HepG2 (cell line): Measurements from ENCODE around the gene CRYAB. TPM values are rescaled to one million over a fixed set of nuclear protein-coding genes. Genes with fewer than 3 reads are reported as not detected.
A peak's percentile ranks its signal among the peaks of the same experiment; 100 is the strongest.

Experiments
- AGO1 ChIP-seq: fragments of 200-400 bp; formaldehyde crosslinking; IDR thresholded peaks from 2 replicates; pipeline ENCODE4 v1.6.1; 2017; ENCODE audit warnings: mild to moderate bottlenecking, low read depth, low read length, moderate library complexity; ENCODE audit not compliant: poor library complexity, severe bottlenecking
- ISX ChIP-seq: sonication (generic); formaldehyde crosslinking; conservative IDR thresholded peaks from 2 replicates; pipeline ENCODE4 v1.5.0; 2020; ENCODE audit warnings: missing genetic modification reagents
- JUN ChIP-seq: sonication (generic); formaldehyde crosslinking; IDR thresholded peaks from 2 replicates; pipeline ENCODE4 v1.4.0; 2020; ENCODE audit warnings: mild to moderate bottlenecking, missing genetic modification reagents
- NR2F6 ChIP-seq, 2 experiments: IDR thresholded peaks; 2 replicates each; pipeline ENCODE4 v1.6.1; 2016; ENCODE audit warnings: antibody characterized with exemption in 1 of 2, mild to moderate bottlenecking in 1 of 2
- PLRG1 ChIP-seq: fragments of 450-650 bp; conservative IDR thresholded peaks from 2 replicates; pipeline ENCODE4 v1.6.1; 2016
- POLR2A ChIP-seq, 2 experiments: IDR thresholded peaks; 2 replicates each; pipeline ENCODE4 v1.6.1; 2011; ENCODE audit warnings: low read depth in 2 of 2, low read length in 2 of 2, mild to moderate bottlenecking in 1 of 2, moderate library complexity in 1 of 2; ENCODE audit not compliant: insufficient read depth in 1 of 2
- RBAK ChIP-seq: sonication (generic); formaldehyde crosslinking; IDR thresholded peaks from 2 replicates; pipeline ENCODE4 v1.5.1; 2020; ENCODE audit warnings: mild to moderate bottlenecking, missing genetic modification reagents
- SP140L ChIP-seq: sonication (generic); formaldehyde crosslinking; IDR thresholded peaks from 2 replicates; pipeline ENCODE4 v1.4.0; 2020; ENCODE audit warnings: missing genetic modification reagents, borderline replicate concordance
- ZFP36L2 ChIP-seq: sonication (generic); formaldehyde crosslinking; IDR thresholded peaks from 2 replicates; pipeline ENCODE4 v1.4.0; 2020; ENCODE audit warnings: missing genetic modification reagents
- ZNF121 ChIP-seq: sonication (generic); formaldehyde crosslinking; IDR thresholded peaks from 2 replicates; pipeline ENCODE4 v1.5.0; 2020; ENCODE audit warnings: mild to moderate bottlenecking, missing genetic modification reagents
- ZNF292 ChIP-seq: sonication (generic); formaldehyde crosslinking; IDR thresholded peaks from 2 replicates; pipeline ENCODE4 v1.8.1; 2022; ENCODE audit warnings: mild to moderate bottlenecking, low read depth, missing genetic modification reagents, borderline replicate concordance
- ZNF296 ChIP-seq: sonication (generic); formaldehyde crosslinking; conservative IDR thresholded peaks from 2 replicates; pipeline ENCODE4 v1.5.0; 2020; ENCODE audit warnings: mild to moderate bottlenecking, missing genetic modification reagents
- polyA plus RNA-seq, 8 experiments: library from polyadenylated mRNA; depleted of rRNA in 3 of 8; stranded (reverse) in 7 of 8; unstranded in 1 of 8; fragments of >200 nt; fragmentation: Illumina TruSeq in 4 of 8; extraction: Trizol in 4 of 8; gene quantifications; 2 replicates each; pipeline versions ENCODE4 v1.2.1 to v1.2.3, GENCODE V29; 2011 to 2016; ENCODE audit warnings: low read depth in 4 of 8, missing spikeins in 1 of 8, mixed read lengths in 1 of 8; ENCODE audit not compliant: insufficient read depth in 1 of 8
- total RNA-seq, 5 experiments: library from RNA; depleted of rRNA; stranded (reverse); fragments of >200 nt; fragmentation: Illumina TruSeq; extraction: Trizol; gene quantifications; 2 replicates each; pipeline ENCODE4 v1.2.3, GENCODE V29; 2016; ENCODE audit warnings: low read depth in 1 of 5
- TF ChIP-seq, protein P1 (sequence below): sonication (generic); formaldehyde crosslinking; IDR thresholded peaks from 2 replicates; pipeline ENCODE4 v1.5.1; 2020; ENCODE audit warnings: mild to moderate bottlenecking, missing genetic modification reagents, borderline replicate concordance
- TF ChIP-seq, protein P2 (sequence below): sonication (generic); formaldehyde crosslinking; IDR thresholded peaks from 2 replicates; pipeline ENCODE4 v1.8.0; 2022; ENCODE audit warnings: mild to moderate bottlenecking, missing genetic modification reagents, moderate library complexity
- TF ChIP-seq, protein P3 (sequence below): IDR thresholded peaks from 2 replicates; pipeline ENCODE4 v1.6.1; 2016; ENCODE audit warnings: low read depth, borderline replicate concordance
- TF ChIP-seq, protein P4 (sequence below): sonication (generic); formaldehyde crosslinking; IDR thresholded peaks from 2 replicates; pipeline ENCODE4 v1.9.0; 2021; ENCODE audit warnings: missing genetic modification reagents, mild to moderate bottlenecking, borderline replicate concordance
- TF ChIP-seq, protein P5 (sequence below): sonication (generic); formaldehyde crosslinking; conservative IDR thresholded peaks from 2 replicates; pipeline ENCODE4 v1.4.0; 2020; ENCODE audit warnings: missing genetic modification reagents

Gene CRYAB
- total and polyA plus RNA-seq, 2 of the 13 experiments (the other 11 are each of a cell fraction or from before 2014, with no cell fraction given) = 0.55 to 1.1 TPM

DNA sequence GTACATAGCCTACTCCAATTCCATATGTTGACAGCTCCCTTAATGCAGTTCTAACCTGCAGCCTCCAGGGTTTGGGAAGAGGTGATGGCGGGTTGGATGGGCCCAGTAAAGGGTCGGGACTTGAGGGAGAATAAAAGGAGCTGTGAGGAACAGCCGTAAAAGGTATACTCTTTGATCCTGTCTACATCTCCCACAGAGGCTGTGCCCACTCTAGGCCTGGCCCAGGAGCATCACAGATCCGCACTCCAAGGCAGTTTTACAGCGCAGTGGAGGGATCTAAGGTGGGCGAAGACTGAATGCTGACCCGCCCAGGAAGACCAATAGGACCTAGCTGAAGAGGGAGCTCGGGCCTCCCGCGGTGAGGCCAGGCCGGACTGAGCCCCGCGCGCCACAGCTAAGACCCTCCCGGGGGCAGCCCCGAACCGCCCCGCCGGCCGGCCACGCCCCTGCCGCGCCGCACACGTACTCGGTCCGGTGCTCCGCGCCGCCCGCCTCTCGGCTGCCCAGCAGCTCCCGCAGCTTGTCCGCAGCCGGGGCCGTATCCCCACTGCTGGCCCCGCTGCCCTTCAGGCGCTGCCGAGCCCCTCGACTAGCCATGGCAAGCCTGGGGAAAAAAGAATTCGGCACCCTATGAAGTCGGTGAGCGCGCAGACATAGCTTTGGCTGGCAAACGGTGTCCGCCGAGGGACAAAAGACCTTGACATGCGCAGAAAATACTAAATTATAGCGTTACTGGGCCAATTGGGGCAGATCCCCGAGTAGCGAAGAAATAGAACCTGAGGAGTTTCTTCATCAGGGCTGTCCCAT lies 40.5 kb downstream of the CRYAB start, which contains the start of gene ALG9 (continued):
- no peak for TF ChIP-seq NR2F6 (IDR thresholded peaks at IDR 0.05)
- TF ChIP-seq NR2F6 (CRISPR knock-in tag; IDR thresholded peaks at IDR 0.05) = 0 out of 2 replicates have a peak, but pooled peaks have one; percentile 2
- TF ChIP-seq, protein P1, sequence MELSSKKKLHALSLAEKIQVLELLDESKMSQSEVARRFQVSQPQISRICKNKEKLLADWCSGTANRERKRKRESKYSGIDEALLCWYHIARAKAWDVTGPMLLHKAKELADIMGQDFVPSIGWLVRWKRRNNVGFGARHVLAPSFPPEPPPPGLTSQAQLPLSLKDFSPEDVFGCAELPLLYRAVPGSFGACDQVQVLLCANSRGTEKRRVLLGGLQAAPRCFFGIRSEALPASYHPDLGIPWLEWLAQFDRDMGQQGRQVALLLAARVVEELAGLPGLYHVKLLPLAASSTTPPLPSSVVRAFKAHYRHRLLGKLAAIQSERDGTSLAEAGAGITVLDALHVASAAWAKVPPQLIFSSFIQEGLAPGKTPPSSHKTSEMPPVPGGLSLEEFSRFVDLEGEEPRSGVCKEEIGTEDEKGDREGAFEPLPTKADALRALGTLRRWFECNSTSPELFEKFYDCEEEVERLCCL (CRISPR knock-in tag) = no peak
- no peak for TF ChIP-seq AGO1
- TF ChIP-seq POLR2A (IDR thresholded peaks at IDR 0.05; ENCODE audit: insufficient read depth in 1 of 2, low read depth in 2 of 2, low read length in 2 of 2) = peak; percentile 57 to 62
- no peak for TF ChIP-seq ISX
- no peak for TF ChIP-seq RBAK (CRISPR knock-in tag)
- TF ChIP-seq, protein P2, sequence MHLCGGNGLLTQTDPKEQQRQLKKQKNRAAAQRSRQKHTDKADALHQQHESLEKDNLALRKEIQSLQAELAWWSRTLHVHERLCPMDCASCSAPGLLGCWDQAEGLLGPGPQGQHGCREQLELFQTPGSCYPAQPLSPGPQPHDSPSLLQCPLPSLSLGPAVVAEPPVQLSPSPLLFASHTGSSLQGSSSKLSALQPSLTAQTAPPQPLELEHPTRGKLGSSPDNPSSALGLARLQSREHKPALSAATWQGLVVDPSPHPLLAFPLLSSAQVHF = no peak
- TF ChIP-seq, protein P3, sequence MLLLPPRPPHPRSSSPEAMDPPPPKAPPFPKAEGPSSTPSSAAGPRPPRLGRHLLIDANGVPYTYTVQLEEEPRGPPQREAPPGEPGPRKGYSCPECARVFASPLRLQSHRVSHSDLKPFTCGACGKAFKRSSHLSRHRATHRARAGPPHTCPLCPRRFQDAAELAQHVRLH (CRISPR knock-in tag) = no peak
- TF ChIP-seq, protein P4, sequence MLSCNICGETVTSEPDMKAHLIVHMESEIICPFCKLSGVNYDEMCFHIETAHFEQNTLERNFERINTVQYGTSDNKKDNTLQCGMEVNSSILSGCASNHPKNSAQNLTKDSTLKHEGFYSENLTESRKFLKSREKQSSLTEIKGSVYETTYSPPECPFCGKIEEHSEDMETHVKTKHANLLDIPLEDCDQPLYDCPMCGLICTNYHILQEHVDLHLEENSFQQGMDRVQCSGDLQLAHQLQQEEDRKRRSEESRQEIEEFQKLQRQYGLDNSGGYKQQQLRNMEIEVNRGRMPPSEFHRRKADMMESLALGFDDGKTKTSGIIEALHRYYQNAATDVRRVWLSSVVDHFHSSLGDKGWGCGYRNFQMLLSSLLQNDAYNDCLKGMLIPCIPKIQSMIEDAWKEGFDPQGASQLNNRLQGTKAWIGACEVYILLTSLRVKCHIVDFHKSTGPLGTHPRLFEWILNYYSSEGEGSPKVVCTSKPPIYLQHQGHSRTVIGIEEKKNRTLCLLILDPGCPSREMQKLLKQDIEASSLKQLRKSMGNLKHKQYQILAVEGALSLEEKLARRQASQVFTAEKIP (CRISPR knock-in tag) = no peak
- TF ChIP-seq PLRG1 = no peak
- no peak for TF ChIP-seq ZFP36L2 (CRISPR knock-in tag)
- TF ChIP-seq ZNF121 = peak; percentile 63; the same call in 1 of the 2 replicates
- TF ChIP-seq JUN = no peak
- no peak for TF ChIP-seq ZNF296
- no peak for TF ChIP-seq SP140L (CRISPR knock-in tag)
- TF ChIP-seq, protein P5, sequence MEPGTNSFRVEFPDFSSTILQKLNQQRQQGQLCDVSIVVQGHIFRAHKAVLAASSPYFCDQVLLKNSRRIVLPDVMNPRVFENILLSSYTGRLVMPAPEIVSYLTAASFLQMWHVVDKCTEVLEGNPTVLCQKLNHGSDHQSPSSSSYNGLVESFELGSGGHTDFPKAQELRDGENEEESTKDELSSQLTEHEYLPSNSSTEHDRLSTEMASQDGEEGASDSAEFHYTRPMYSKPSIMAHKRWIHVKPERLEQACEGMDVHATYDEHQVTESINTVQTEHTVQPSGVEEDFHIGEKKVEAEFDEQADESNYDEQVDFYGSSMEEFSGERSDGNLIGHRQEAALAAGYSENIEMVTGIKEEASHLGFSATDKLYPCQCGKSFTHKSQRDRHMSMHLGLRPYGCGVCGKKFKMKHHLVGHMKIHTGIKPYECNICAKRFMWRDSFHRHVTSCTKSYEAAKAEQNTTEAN (CRISPR knock-in tag) = 0 out of 2 replicates have a peak, but pooled peaks have one; percentile 12
- TF ChIP-seq ZNF292 (CRISPR knock-in tag) = peak; percentile 58; the same call in 1 of the 2 replicates
